WERI-Rb-1 (cell line): ENCODE results near the gene PIK3C2G.

Source experiments
- DNase-seq: peaks from one replicate; pipeline ENCODE4 v3.0.0-alpha.2; 2020
- H3K27ac ChIP-seq: fragments of 250-450 bp; sonication (Bioruptor Pico); 2 replicates; pipeline ENCODE4 v1.5.1; 2020; ENCODE audit warnings: mild to moderate bottlenecking, moderate library complexity
- H3K27me3 ChIP-seq: fragments of 250-450 bp; sonication (Bioruptor Pico); 2 replicates; pipeline ENCODE4 v1.5.1; 2021; ENCODE audit warnings: mild to moderate bottlenecking, low read depth, moderate library complexity; ENCODE audit not compliant: insufficient read depth, severe bottlenecking
- H3K36me3 ChIP-seq: fragments of 250-450 bp; sonication (Bioruptor Pico); 2 replicates; pipeline ENCODE4 v1.5.1; 2020; ENCODE audit warnings: mild to moderate bottlenecking, moderate library complexity
- H3K4me3 ChIP-seq: 2 replicates; pipeline ENCODE4 v1.5.1; 2011; ENCODE audit warnings: low read depth, mild to moderate bottlenecking, control low read depth, low read length
- H3K9me3 ChIP-seq: fragments of 250-450 bp; sonication (Bioruptor Pico); 2 replicates; pipeline ENCODE4 v1.5.1; 2021; ENCODE audit warnings: mild to moderate bottlenecking, moderate library complexity; ENCODE audit not compliant: severe bottlenecking
- TF ChIP-seq, protein P1 (sequence below): IDR thresholded peaks from 2 replicates; pipeline ENCODE4 v1.5.1; 2011; ENCODE audit warnings: low read depth, mild to moderate bottlenecking, control low read depth, inconsistent platforms, low read length

The PIK3C2G gene

DNA sequence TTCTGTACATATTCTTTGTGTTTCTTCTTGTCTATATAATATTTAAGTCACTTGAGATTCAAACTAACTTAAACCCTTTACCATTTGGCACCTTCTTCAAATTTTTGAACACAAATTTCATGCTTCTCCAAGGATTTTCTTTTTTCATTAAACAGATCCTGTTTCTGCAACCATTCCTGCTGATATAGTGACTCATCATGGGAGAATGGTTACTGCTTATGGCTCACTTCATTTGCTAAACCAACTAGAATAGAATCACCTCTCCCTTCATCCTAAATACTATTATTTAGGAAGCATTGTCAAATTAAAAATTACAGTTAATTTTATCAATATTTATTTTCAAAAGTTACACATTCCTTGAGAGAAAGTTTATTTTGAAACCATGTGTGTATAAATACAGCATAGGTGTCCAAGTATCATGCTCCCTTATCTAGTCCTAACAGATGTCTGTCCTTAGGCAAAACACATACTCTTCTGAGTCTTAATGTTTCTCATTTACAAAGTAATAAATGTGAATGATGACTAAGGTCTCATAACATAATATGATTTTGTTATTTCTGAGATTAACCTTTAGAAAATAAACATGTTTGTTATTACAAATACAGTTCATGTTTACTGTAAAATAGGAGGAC is 435.8 kb downstream of the PIK3C2G start:
- TF ChIP-seq, protein P1, sequence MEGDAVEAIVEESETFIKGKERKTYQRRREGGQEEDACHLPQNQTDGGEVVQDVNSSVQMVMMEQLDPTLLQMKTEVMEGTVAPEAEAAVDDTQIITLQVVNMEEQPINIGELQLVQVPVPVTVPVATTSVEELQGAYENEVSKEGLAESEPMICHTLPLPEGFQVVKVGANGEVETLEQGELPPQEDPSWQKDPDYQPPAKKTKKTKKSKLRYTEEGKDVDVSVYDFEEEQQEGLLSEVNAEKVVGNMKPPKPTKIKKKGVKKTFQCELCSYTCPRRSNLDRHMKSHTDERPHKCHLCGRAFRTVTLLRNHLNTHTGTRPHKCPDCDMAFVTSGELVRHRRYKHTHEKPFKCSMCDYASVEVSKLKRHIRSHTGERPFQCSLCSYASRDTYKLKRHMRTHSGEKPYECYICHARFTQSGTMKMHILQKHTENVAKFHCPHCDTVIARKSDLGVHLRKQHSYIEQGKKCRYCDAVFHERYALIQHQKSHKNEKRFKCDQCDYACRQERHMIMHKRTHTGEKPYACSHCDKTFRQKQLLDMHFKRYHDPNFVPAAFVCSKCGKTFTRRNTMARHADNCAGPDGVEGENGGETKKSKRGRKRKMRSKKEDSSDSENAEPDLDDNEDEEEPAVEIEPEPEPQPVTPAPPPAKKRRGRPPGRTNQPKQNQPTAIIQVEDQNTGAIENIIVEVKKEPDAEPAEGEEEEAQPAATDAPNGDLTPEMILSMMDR: no peak
- no peak for DNase-seq
- H3K36me3 ChIP-seq: no peaks in the 10 kb centered on the region
- no peaks in the 10 kb centered on the region for H3K27me3 ChIP-seq
- no peak overlapping the region for H3K4me3 ChIP-seq
- H3K9me3 ChIP-seq: no peaks in the 10 kb centered on the region
- no peak overlapping the region for H3K27ac ChIP-seq
